Activated CD4-positive, alpha-beta T cell treated with anti-CD3 and anti-CD28 coated beads, Interleukin-2, amount 50 U/mL, for 24 hours (primary cell): ENCODE data around the gene SPG21.

Experiments
- DNase-seq, 2 donors: peaks; one replicate each; pipeline ENCODE4 v3.0.0-alpha.2; 2020; ENCODE audit warnings: low read depth in 1 of 2, low spot score in 1 of 2

SPG21 gene

DNA sequence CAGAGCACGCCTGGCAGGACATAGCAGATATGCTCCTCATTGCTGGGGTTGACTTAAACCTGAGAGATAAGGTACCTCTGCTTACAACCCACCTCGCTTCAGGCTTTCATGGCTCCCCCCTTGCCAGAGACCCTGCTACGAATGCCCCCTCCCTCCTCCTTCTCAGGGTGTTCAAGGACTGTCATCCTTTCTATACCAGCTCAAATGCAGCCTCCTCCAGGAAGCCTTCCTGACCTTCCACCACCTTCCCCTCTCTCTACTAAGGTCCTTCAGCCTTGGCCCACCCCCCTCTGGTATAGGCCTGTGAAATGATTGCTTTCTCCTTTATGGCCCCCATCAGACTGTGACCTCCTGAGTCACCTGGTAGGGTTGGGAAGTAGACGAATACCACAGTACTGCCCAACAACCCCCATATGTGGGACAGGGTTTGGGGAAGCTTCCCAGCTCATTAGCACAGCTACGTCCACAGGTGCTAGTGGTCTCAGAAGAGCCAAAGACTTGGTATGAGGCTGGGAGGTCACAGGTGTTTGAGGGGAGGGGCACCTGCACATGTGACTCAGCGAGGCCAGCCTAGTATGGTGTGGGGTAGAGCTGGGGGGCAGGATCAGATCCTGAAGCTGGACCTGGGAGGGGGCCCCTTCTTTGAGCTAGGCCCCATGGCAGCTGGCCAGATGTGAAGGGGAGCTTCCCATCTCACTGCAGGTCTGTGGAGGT, 46.0 kb downstream of the SPG21 start:
- no peak for DNase-seq

- DNase-seq: no peak
These were observed 47.4 kb downstream of the SPG21 start for GRCh38 chr15:64942356-64942755.

DNA sequence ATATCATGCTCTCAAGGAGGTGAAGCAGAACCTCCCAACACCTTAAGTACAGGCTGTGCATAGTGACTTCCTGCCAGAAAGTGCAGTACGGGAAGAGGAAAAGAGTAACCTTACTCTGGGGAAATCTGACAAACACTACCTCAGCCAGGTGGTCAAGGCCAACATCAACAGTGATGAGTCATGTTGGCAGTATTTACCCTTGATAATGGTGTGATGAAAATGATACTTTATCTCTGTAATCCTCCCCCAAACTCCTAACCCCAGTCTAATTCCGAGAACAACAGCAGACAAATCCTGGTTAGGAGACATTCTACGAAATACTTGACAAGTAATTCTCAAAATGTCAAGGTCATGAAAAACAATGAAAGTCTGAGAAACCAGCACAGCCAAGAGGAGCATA, 51.5 kb downstream of the SPG21 start:
- DNase-seq: no peak

- DNase-seq: no peak
These were observed 55.7 kb downstream of the SPG21 start for GRCh38 chr15:64934023-64934422.

DNA sequence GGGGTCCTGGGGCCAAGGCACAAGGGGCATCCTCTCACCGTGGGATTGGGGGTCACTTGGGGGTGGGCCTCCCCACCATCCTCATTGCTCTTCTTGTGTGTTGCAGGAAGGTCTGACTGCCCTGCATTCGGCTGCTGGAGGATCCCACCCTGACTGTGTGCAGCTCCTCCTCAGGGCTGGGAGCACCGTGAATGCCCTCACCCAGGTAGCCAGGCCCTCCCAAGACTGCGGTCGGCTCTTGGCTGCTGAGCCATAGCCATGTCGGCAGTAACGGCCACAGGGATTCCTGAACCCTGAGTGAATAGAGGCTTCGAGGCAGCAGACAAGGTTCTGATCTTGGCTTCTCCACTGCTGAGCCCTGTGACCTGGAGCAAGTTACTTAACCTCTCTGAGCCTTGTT, 58.3 kb downstream of the SPG21 start:
- DNase-seq: no peak

DNA sequence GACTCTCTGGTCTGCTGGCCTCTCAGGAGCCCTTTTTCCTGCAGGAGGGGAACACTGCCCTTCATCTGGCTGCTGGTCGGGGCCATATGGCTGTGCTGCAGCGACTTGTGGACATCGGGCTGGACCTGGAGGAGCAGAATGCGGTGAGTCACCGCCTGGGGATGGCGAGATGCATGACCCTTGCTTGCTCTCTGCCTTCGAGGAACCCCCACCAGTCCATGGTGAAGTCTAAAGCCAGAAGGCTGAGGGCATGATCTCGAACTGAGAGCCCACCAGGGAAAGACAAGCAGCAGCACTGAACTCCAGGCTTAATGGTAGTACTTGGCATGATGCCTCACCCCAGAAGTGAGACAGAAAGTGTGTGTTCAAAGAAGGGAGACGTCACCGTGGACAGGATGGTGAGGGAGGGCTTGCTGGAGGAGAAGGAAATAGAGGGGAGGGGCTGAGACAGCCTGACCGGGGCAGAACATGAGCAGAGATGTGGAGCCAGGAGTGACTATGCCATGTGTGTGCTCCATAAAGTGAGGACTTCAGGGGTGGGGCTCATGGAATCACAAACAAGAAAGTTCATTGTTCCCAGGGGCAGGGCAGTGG, 58.8 kb downstream of the SPG21 start:
- DNase-seq: no peak

DNA sequence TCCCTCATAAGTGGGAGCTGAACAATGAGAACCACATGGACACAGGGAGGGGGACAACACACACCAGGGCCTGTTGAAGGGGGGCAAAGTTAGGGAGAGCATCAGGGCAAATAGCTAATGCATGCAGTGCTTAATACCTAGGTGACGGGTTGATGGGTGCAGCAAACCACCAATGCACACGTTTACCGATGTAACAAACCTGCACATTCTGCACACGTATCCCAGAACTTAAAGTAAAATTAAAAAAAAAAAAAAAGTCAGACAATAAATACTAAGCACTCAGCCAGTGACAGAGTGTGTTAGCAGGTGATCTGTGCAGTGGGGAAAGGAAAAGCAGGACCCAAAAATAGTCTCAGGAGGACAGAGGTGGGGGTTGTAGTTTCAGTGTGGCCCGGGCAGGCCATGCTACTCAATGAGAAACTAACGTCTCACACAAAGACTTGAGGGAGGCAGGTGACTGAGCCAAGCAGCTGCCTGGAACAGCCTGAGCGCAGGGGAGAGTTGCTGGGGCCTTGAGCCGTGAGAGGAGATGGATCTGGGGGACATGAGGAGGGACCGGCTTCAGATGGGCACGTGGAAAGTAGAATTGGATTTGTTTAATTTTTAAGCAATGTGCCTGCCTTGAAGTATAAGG, 59.6 kb downstream of the SPG21 start:
- DNase-seq: no peak

GRCh38 chr15:64928626-64929220, 61.0 kb downstream of the SPG21 start:
- DNase-seq: no peak

- DNase-seq: no peak
These were observed 63.1 kb downstream of the SPG21 start for GRCh38 chr15:64926661-64927060.

GRCh38 chr15:64925335-64926330, 64.1 kb downstream of the SPG21 start:
- DNase-seq: no peak

GRCh38 chr15:64923546-64923945, 66.2 kb downstream of the SPG21 start:
- DNase-seq: no peak

DNA sequence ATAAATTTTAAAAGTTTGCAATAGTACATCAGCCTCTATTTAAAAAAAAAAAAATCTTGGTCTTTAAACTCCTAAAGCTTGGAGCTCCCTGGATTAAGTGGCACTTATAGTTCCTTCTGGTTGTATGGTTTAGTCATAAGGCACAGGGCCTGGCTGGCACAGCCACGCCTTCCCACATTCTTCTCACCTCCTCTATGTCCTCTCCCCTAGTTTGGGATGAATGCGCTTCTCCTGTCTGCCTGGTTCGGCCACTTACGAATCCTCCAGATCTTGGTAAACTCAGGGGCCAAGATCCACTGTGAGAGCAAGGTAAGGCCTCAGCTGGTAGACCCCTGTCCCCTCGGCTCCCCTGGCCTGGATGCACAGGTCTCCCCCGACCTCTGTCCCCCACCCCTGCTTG, 68.0 kb downstream of the SPG21 start:
- no peak for DNase-seq

DNA sequence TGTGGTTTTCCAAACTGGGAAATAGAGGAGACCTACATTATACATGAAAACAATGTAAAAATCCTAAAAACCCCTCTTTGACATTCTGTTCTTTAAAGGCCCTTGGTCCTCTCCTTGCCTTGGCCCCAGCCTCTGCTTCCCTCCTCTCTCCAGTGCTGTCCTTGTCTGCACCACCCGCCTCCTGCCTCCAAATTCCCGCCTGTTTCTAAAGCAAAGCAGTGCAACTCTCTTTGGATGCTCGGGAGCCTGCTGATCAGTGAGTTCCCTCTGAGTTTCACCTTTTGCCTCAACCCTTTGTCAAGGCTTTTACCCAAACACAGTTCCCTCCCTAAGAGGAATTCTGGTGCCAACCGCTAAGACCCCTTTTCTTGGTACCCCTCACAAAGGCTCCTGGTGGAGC, 70.0 kb downstream of the SPG21 start:
- no peak for DNase-seq

DNA sequence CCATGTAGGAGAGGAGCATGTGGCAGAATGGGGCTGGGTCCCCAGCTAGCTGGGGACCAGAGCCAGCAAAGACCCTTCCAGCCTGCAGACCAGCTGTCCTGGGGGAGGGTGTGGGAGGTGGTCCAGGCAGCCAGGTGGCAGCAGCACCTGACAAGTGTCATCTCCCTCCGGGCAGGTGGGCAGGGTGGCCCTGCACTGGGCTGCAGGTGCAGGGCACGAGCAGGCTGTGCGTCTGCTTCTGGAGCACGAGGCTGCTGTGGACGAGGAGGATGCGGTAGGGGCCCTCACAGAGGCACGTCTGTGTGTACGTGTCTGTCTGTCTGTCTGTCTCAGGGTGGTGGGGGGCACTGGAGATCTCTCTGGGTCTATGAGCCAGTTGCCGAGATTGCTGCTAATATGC, 72.5 kb downstream of the SPG21 start:
- DNase-seq: no peak

GRCh38 chr15:64916365-64916764, 73.3 kb downstream of the SPG21 start:
- no peak for DNase-seq

GRCh38 chr15:64915518-64916227, 74.0 kb downstream of the SPG21 start:
- no peak for DNase-seq
